Uterus (tissue), 2 donors: ENCODE results near the gene TNFRSF25.

Experiments used
- POLR2A ChIP-seq, 2 donors: fragments of 450-650 bp; IDR thresholded peaks; one replicate each; pipeline ENCODE4 v1.6.1; 2016; ENCODE audit warnings: antibody characterized with exemption in 2 of 2, mild to moderate bottlenecking in 1 of 2, moderate library complexity in 1 of 2
- TF ChIP-seq, protein P1 (sequence below), 4 experiments: fragments of 200-600 bp in 2 of 4; fragments of 450-650 bp in 2 of 4; sonication (generic) in 2 of 4; IDR thresholded peaks; one replicate each; pipeline ENCODE4 v1.5.1; 2016 to 2019; ENCODE audit warnings: antibody characterized with exemption in 4 of 4, mild to moderate bottlenecking in 2 of 4, moderate library complexity in 1 of 4

- TF ChIP-seq, protein P1, sequence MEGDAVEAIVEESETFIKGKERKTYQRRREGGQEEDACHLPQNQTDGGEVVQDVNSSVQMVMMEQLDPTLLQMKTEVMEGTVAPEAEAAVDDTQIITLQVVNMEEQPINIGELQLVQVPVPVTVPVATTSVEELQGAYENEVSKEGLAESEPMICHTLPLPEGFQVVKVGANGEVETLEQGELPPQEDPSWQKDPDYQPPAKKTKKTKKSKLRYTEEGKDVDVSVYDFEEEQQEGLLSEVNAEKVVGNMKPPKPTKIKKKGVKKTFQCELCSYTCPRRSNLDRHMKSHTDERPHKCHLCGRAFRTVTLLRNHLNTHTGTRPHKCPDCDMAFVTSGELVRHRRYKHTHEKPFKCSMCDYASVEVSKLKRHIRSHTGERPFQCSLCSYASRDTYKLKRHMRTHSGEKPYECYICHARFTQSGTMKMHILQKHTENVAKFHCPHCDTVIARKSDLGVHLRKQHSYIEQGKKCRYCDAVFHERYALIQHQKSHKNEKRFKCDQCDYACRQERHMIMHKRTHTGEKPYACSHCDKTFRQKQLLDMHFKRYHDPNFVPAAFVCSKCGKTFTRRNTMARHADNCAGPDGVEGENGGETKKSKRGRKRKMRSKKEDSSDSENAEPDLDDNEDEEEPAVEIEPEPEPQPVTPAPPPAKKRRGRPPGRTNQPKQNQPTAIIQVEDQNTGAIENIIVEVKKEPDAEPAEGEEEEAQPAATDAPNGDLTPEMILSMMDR (IDR thresholded peaks at IDR 0.05) = no peak
- TF ChIP-seq POLR2A (IDR thresholded peaks at IDR 0.05) = no peak
Observed at GRCh38 chr1:6474815-6475282, 8.9 kb upstream of the TNFRSF25 start.
